HG02885 (cell line): ENCODE measurements around the gene DCN.

Experiments used
- ATAC-seq: cut with Tn5 transposase; IDR thresholded peaks from one replicate; pipeline ENCODE4 v1.9.1; 2021; ENCODE audit warnings: mild to moderate bottlenecking; ENCODE audit not compliant: unreplicated experiment, poor library complexity

Gene DCN

GRCh38 chr12:91140026-91140931, 42.3 kb downstream of the DCN start:
- ATAC-seq, result no peak

- no peak for ATAC-seq
These were observed 43.3 kb downstream of the DCN start for GRCh38 chr12:91139286-91139685.

GRCh38 chr12:91138337-91138920, 44.2 kb downstream of the DCN start:
- no peak for ATAC-seq

GRCh38 chr12:91133871-91134270, 48.7 kb downstream of the DCN start:
- no peak for ATAC-seq

GRCh38 chr12:91129662-91130362, 52.8 kb downstream of the DCN start:
- no peak for ATAC-seq

- no peak for ATAC-seq
These were observed 54.9 kb downstream of the DCN start for GRCh38 chr12:91127751-91128150.

GRCh38 chr12:91127306-91127705, 55.3 kb downstream of the DCN start:
- no peak for ATAC-seq

- ATAC-seq, result no peak
These were observed 56.1 kb downstream of the DCN start for GRCh38 chr12:91126516-91126915.

GRCh38 chr12:91123236-91123916, 59.2 kb downstream of the DCN start:
- ATAC-seq, result no peak

GRCh38 chr12:91120781-91121180, 61.8 kb downstream of the DCN start:
- ATAC-seq, result no peak

- no peak for ATAC-seq
These were observed 63.5 kb downstream of the DCN start for GRCh38 chr12:91119089-91119488.

GRCh38 chr12:91113621-91114020, 69.0 kb downstream of the DCN start:
- no peak for ATAC-seq

GRCh38 chr12:91111366-91112325, 71.0 kb downstream of the DCN start, which contains the start of gene LUM:
LUM (minus strand) TSS chr12:91111494; CDS start chr12:91108979, 2,515 bp downstream.
- ATAC-seq, result no peak

- ATAC-seq, result no peak
These were observed 72.2 kb downstream of the DCN start for GRCh38 chr12:91110311-91110924.

- no peak for ATAC-seq
These were observed 72.9 kb downstream of the DCN start for GRCh38 chr12:91109581-91110310.

- ATAC-seq, result peak; percentile 84
These were observed 73.5 kb downstream of the DCN start for GRCh38 chr12:91109148-91109564.

- no peak for ATAC-seq
These were observed 74.3 kb downstream of the DCN start for GRCh38 chr12:91108196-91108755.

GRCh38 chr12:91106283-91106682, 76.3 kb downstream of the DCN start:
- ATAC-seq, result no peak
